ENCODE measurements around the gene WIPF2. TPM values are rescaled to one million over a fixed set of nuclear protein-coding genes. Genes with fewer than 3 reads are reported as not detected.

Gene WIPF2
- total and polyA plus RNA-seq, 2 donors (not counting 3 experiments of a cell fraction or from before 2014, with no cell fraction given) = 8.4 to 30.4 TPM

GRCh38 chr17:40175928-40176753 lies 43.0 kb upstream of the WIPF2 start:
- intact Hi-C loops (cut with micrococcal nuclease) = no loop called here
- ChIA-PET CTCF (interaction anchor here (0.7 to 1.4 kb wide), 3 partner anchors 8 to 64 kb away, joined by 3 to 4 read pairs (median 4); no protein-coding TSS in a partner anchor), POLR2A (no interaction called here)
- no peak overlapping the region for H3K4me2 ChIP-seq (ENCODE audit: insufficient read depth, low read length)
- H3K27me3 ChIP-seq (ENCODE audit: control insufficient read depth in 2 of 2, insufficient read depth in 2 of 2, low read length in 2 of 2) = no peaks in the 10 kb centered on the region
- dilution Hi-C loops (cut with MboI; ENCODE audit: extremely low pct_ligation_motif_present, low sequenced_read_pairs) = no loop called here
- FAIRE-seq (no peak), DNase-seq (ENCODE audit: low read depth, low spot score) (no peak)
- no peaks in the 10 kb centered on the region for H3K9me3 ChIP-seq (replicated peaks; ENCODE audit: control insufficient read depth, insufficient read depth, low read length)
- H3K79me2 ChIP-seq (ENCODE audit: control insufficient read depth, insufficient read depth, low read length) = no peaks in the 10 kb centered on the region
- no TSS peak for BruUV-seq (replicated peaks)
- H2AFZ ChIP-seq (ENCODE audit: low read depth, low read length) = no peak overlapping the region
- TF ChIP-seq JUN (IDR thresholded peaks at IDR 0.05; ENCODE audit: borderline replicate concordance, insufficient read depth, insufficient read length, low read depth) = no peak
- no peak for TF ChIP-seq POLR2AphosphoS5 (IDR thresholded peaks at IDR 0.05; ENCODE audit: insufficient read depth, low read depth, low read length)
- no peak for TF ChIP-seq EZH2 (IDR thresholded peaks at IDR 0.05; ENCODE audit: borderline replicate concordance, low read depth, low read length, severe bottlenecking)
- TF ChIP-seq MAX (IDR thresholded peaks at IDR 0.05; ENCODE audit: insufficient read depth, insufficient read length) = no peak
- no peak for TF ChIP-seq GATA2 (IDR thresholded peaks at IDR 0.05; ENCODE audit: insufficient read depth, insufficient read length, low read depth, low read length)
- TF ChIP-seq CTCF (IDR thresholded peaks at IDR 0.05; ENCODE audit: extremely low read depth in 1 of 2, insufficient read depth in 1 of 2, low read depth in 1 of 2, low read length in 2 of 2) = no peak
- TF ChIP-seq POLR2A (IDR thresholded peaks at IDR 0.05; ENCODE audit: low read depth, low read length) = no peak
- no peak for TF ChIP-seq FOS (IDR thresholded peaks at IDR 0.05; ENCODE audit: borderline replicate concordance, insufficient read depth, low read length)
- TF ChIP-seq MYC (IDR thresholded peaks at IDR 0.05; ENCODE audit: low read depth, low read length) = no peak
- H3K4me3 ChIP-seq (replicated peaks in 1 of 3; ENCODE audit: insufficient read depth in 1 of 3, low read depth in 1 of 3, low read length in 3 of 3) = no peak overlapping the region
- peaks cover 3% of the 10 kb centered on the region for H3K4me1 ChIP-seq (ENCODE audit: control insufficient read depth, extremely low read depth, insufficient read depth, low read length)
- no peaks in the 10 kb centered on the region for H3K9me1 ChIP-seq (replicated peaks; ENCODE audit: control insufficient read depth, extremely low read depth, insufficient read depth, low read length)
- no peak overlapping the region for H3K27ac ChIP-seq (ENCODE audit: insufficient read depth, low read depth, low read length)
- no peak overlapping the region for H3K9ac ChIP-seq (replicated peaks; ENCODE audit: extremely low read depth, insufficient read depth, low read length)
- H3K36me3 ChIP-seq (ENCODE audit: control insufficient read depth in 2 of 2, extremely low read depth in 1 of 2, insufficient read depth in 2 of 2, low read length in 2 of 2) = peaks cover 7 to 18% of the 10 kb centered on the region in 2 experiments
- H4K20me1 ChIP-seq (replicated peaks; ENCODE audit: control insufficient read depth, extremely low read depth, insufficient read depth, low read length) = no peaks in the 10 kb centered on the region

All from endothelial cell of umbilical vein (primary cell).